Measurements from ENCODE around the gene THOC6. TPM values are rescaled to one million over a fixed set of nuclear protein-coding genes. Genes with fewer than 3 reads are reported as not detected.
"Not testable (repeated sequence)": the region's sequence is repeated elsewhere in the genome, so short reads cannot be mapped to it uniquely, and the experiment has no call there.

THOC6 gene
- total RNA-seq, 1 experiment from 2014 or later = 118 TPM

DNA sequence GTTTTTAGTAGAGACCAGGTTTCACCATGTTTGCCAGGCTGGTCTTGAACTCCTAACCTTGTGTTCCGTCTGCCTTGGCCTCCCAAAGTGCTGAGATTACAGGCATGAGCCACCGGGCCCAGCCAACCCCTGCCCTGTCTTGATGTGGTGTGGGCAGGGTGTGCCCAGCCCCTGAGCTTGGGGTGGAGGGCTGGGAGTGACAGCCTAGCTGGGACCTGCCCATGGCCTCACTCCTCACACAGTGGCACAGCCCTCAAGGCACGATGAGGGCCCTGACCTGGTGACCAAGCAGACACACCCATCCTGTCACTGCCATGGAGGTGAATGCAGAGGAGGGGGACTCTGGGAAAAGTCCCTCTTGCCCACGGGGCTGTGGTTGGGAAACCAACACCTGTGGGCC lies 44.7 kb downstream of the THOC6 start:
- H3K36me3 ChIP-seq = no peaks in the 10 kb centered on the region
- no peak overlapping the region for H3K4me3 ChIP-seq
- no peak for DNase-seq
- no peaks in the 10 kb centered on the region for H3K27me3 ChIP-seq
- no peaks in the 10 kb centered on the region for H3K9me3 ChIP-seq

DNA sequence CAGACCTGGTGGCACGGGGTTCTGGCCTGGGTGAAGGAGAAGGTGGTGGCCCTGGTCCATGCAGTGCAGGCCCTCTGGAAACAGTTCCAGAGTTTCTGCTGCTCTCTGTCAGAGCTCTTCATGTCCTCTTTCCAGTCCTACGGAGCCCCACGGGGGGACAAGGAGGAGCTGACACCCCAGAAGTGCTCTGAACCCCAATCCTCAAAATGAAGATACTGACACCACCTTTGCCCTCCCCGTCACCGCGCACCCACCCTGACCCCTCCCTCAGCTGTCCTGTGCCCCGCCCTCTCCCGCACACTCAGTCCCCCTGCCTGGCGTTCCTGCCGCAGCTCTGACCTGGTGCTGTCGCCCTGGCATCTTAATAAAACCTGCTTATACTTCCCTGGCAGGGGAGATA lies 45.3 kb downstream of the THOC6 start:
- not testable (repeated sequence) for H3K4me3 ChIP-seq, H3K36me3 ChIP-seq, H3K9me3 ChIP-seq, DNase-seq, H3K27me3 ChIP-seq

DNA sequence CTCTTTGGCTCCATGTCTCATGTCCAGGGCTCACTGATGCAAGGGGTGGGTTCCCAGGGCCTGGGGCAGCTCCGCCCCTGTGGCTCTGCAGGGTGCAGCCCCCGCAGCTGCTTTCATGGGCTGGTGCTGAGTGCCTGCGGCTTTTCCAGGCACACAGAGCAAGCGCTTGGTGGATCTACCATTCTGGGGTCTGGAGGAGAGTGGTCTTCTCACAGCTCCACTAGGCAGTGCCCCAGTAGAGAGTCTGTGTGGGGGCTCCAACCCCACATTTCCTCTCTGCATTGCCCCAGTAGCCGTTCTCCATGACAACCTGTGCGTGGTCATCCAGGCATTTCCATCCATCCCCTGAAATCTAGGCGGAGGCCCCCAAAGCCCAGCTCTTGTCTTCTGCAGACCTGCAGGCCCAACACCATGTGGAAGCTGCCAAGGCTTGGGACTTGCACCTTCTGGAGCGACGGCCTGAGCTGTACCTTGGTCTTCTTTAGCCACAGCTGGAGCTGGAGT lies 46.8 kb downstream of the THOC6 start:
- H3K27me3 ChIP-seq = peaks cover 4% of the 10 kb centered on the region; the same call in 1 of the 2 replicates
- H3K36me3 ChIP-seq = no peaks in the 10 kb centered on the region
- H3K9me3 ChIP-seq = no peaks in the 10 kb centered on the region
- no peak for DNase-seq
- H3K4me3 ChIP-seq = no peak overlapping the region

DNA sequence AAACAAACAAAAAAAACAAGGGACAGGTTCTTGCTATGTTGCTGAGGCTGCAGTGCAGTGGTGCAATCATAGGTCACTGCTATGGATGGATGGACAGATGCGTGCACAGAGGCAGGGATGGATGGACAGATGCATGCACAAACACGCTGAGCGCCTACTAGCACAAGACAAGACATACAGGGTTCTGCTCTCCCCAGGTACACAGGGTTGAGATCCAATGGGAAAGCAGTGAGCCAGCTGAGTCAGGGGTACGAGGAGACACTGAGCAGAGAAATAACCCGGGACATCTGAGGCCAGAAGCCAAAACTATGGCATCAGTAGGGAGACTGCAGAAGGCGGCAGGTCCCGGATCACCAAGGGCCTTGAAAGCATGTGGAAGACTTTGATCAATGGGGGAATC lies 47.8 kb downstream of the THOC6 start:
- Histone ChIP-seq H3K4me3 (no peak overlapping the region), H3K27me3 (peaks cover 6% of the 10 kb centered on the region), H3K9me3 (no peaks in the 10 kb centered on the region), H3K36me3 (no peaks in the 10 kb centered on the region)
- DNase-seq = no peak

DNA sequence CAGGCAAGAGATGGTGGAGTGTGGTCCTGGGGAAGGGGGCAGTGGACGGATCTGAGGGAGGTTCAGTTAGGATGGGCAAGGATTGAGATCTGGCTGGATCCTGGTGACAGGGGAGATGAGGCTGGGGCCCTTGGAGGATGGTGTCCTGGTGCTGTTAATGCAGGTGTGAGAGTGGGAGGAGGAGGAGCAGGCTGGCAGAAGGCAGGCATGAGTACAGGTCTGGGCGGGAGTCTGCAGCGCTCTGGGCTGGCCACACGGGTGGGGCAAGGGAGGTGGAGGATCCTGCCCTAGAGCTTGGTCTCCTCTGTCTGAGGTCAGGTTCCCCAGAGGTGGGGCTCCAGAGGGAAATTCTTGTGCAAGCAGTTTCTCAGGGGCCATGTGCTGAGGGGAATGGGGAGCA lies 48.3 kb downstream of the THOC6 start:
- not testable (repeated sequence) for H3K9me3 ChIP-seq, H3K4me3 ChIP-seq, H3K36me3 ChIP-seq, DNase-seq
- H3K27me3 ChIP-seq = peaks cover 10% of the 10 kb centered on the region

DNA sequence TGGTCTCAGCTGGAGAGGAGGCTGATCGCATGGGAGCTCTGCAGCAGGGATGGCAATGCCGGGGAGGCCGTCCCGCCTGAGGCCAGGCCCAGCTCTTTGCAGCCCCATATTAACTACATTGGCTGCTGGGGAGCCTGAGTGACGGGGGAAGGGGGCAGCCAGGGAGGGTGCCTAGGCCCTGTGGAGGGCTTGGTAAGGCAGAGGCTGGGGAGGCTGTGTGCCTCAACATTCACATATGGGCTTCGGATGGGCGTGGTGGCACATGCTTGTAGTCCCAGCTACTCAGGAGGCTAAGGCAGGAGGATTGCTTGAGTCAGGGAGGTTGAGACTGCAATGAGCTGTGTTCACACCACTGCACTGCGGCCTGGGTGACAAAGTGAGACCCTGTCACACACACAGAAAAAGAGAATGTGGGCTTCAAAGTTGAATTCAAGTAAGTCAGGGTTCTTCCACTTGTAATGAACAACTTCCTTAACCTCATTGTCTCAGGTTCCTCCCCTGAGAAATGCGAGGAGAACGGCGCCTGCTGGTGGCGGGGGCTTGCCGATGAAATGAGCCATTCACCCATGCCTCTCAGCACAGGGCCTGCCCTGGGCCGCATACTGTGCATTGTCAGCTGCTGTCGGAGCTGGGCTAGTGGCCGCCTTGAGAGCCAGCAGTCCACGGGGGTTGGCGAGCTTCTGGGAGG lies 48.9 kb downstream of the THOC6 start:
- H3K9me3 ChIP-seq, DNase-seq, H3K4me3 ChIP-seq, H3K36me3 ChIP-seq: not testable (repeated sequence)
- H3K27me3 ChIP-seq = peaks cover 13% of the 10 kb centered on the region

DNA sequence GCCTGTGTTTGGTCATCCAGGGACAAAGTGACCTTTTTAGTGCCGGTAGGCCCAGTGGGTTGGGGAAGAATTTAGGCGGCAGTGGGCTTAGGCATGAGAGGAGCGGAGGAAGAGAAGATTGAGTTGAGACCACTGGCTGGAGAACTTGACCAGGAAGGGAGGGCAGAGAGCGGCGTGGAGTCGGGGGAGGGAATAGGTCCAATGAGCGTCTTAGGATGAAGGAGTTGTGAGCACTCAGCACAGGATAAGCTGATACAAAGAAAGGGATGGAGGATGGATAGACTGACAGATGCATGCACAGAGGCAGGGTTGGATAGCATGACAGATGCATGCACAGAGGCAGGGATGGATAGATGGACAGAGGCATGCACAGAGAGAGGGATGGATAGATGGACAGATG lies 49.6 kb downstream of the THOC6 start:
- H3K4me3 ChIP-seq = no peak overlapping the region
- peaks cover 15% of the 10 kb centered on the region for H3K27me3 ChIP-seq
- no peaks in the 10 kb centered on the region for H3K9me3 ChIP-seq
- DNase-seq = no peak
- H3K36me3 ChIP-seq = no peaks in the 10 kb centered on the region

DNA sequence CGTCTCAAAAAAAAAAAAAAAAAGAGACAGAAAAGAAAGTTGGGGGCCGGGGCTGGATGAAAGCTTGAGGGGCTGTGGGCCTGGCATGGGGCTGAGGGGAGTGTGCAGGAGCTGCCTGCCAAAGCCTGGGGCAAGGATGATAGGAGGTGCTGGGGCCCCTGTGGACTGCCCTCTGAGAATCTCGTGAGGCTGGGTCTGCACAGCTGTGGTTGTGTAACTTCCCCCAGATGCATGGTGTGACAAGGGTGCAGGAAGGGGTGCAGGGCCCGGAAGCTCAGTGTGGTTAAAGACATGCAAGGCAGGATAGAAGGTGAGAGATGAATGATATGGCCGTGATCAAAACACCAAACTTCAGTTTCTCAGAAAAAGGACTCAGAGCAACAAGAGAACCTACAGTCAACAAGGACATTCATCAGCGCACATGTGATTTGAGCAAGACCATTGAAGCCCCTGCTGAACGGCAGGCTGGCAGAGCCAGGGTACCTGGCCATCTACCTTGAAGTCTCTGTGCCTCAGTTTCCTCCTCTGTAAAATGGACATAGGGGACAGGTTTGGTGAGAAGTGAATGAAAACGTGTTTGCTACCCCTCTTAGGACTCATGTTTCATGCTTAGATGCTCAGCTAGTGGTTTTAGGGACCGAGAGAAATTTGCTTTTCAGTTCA lies 51.2 kb downstream of the THOC6 start:
- Histone ChIP-seq H3K4me3 (no peak overlapping the region), H3K27me3 (peaks cover 26% of the 10 kb centered on the region), H3K9me3 (no peaks in the 10 kb centered on the region), H3K36me3 (no peaks in the 10 kb centered on the region)
- no peak for DNase-seq

DNA sequence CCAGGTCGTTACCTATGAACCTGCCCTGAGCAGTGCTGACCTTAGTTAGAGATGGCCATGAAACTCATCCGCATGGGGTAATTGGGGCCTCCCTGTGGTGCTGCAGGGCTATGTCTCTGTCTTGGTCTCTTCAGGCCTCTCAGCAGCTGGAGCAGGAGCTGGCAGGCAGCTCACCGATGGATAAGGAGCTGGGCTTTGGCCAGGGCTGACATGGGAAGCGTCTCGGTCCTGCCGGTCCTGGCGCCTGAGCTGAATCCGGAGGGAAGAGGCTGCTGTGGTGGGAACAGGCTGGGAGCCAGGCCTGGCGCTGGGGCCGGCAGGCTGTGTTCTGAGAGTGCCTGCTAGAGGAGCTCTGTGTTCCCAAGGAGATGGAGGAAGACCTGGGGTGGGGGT lies 51.7 kb downstream of the THOC6 start:
- no peaks in the 10 kb centered on the region for H3K36me3 ChIP-seq
- H3K4me3 ChIP-seq = no peak overlapping the region
- H3K27me3 ChIP-seq = peaks cover 30% of the 10 kb centered on the region
- no peaks in the 10 kb centered on the region for H3K9me3 ChIP-seq
- no peak for DNase-seq

DNA sequence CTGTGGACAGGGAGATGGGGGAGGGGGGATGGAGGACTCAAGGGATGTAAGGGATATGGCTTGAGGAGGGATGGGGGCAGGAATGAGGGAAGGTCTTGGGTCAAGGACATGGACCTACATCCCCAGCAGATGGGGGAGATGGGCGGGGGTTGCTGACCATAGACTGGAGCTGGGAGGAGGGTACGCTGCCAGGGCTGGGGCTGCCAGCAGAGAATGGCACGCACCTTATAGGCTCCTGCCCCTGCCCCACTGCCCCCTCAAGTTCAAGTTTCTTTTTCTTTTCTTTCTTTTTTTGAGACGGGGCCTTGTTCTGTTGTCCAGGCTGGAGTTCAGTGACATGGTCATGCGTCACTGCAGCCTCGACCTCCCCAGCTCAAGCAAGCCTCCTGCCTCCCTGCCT lies 52.1 kb downstream of the THOC6 start:
- H3K4me3 ChIP-seq, DNase-seq, H3K9me3 ChIP-seq, H3K36me3 ChIP-seq: not testable (repeated sequence)
- H3K27me3 ChIP-seq = peaks cover 33% of the 10 kb centered on the region

DNA sequence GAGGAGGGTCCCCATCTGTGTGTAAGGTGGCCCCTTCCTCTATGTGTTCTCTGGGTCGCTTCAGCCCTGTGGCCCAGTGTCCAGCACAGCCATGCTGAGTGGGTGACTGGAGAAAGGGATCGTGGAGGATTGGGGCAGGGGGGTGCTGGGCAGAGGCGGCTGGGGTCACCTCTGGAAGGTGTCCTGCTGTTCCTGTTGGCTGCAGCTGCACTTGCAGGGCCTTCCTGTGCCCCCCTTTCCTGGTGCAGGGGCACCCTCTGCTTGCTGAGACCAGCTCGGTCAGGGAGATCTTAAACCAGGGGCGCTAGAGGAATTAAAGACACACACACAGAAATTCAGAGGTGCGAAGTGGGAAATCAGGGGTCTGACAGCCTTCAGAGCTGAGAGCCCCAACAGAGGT lies 52.7 kb downstream of the THOC6 start:
- DNase-seq = no peak
- H3K4me3 ChIP-seq = no peak overlapping the region
- H3K9me3 ChIP-seq = no peaks in the 10 kb centered on the region
- H3K36me3 ChIP-seq = no peaks in the 10 kb centered on the region
- peaks cover 33% of the 10 kb centered on the region for H3K27me3 ChIP-seq

Other genes starting within 250 kb of the THOC6 start
- gene ELOB, start 246.8 kb upstream of the THOC6 start, total RNA-seq (2014; rRNA removed; shearing (Covaris generic); ENCODE audit: low replicate concordance) = 309 and 3,594 TPM in 2 replicates
- not detected in 2 replicates for gene PRSS33, start 236.5 kb upstream of the THOC6 start, total RNA-seq (2014; rRNA removed; shearing (Covaris generic); ENCODE audit: low replicate concordance)
- gene PRSS41, start 225.6 kb upstream of the THOC6 start, total RNA-seq (2014; rRNA removed; shearing (Covaris generic); ENCODE audit: low replicate concordance) = not detected in 2 replicates
- 5.8 and 11.9 TPM in 2 replicates for gene PRSS21, start 206.8 kb upstream of the THOC6 start, total RNA-seq (2014; rRNA removed; shearing (Covaris generic); ENCODE audit: low replicate concordance)
- gene ZG16B, start 193.7 kb upstream of the THOC6 start, total RNA-seq (2014; rRNA removed; shearing (Covaris generic); ENCODE audit: low replicate concordance) = 2.7 TPM in 1 of 2 replicates, not detected in the other
- not detected in 2 replicates for gene PRSS22, start 165.9 kb upstream of the THOC6 start, total RNA-seq (2014; rRNA removed; shearing (Covaris generic); ENCODE audit: low replicate concordance)
- gene FLYWCH2, start 140.8 kb upstream of the THOC6 start, total RNA-seq (2014; rRNA removed; shearing (Covaris generic); ENCODE audit: low replicate concordance) = 176 and 179 TPM in 2 replicates
- 112 and 126 TPM in 2 replicates for gene FLYWCH1, start 112.1 kb upstream of the THOC6 start, total RNA-seq (2014; rRNA removed; shearing (Covaris generic); ENCODE audit: low replicate concordance)
- 0.26 and 1.0 TPM in 2 replicates for gene KREMEN2, start 59.8 kb upstream of the THOC6 start, total RNA-seq (2014; rRNA removed; shearing (Covaris generic); ENCODE audit: low replicate concordance)
- 23.5 and 38.1 TPM in 2 replicates for gene PAQR4, start 54.7 kb upstream of the THOC6 start, total RNA-seq (2014; rRNA removed; shearing (Covaris generic); ENCODE audit: low replicate concordance)
- gene PKMYT1, start 43.6 kb upstream of the THOC6 start, total RNA-seq (2014; rRNA removed; shearing (Covaris generic); ENCODE audit: low replicate concordance) = 12.0 and 30.3 TPM in 2 replicates
- not detected in 2 replicates for gene CLDN9, start 11.1 kb upstream of the THOC6 start, total RNA-seq (2014; rRNA removed; shearing (Covaris generic); ENCODE audit: low replicate concordance)
- not detected in 2 replicates for gene CLDN6, start 5.9 kb upstream of the THOC6 start, total RNA-seq (2014; rRNA removed; shearing (Covaris generic); ENCODE audit: low replicate concordance)
- 541 and 602 TPM in 2 replicates for gene TNFRSF12A, start 3.7 kb upstream of the THOC6 start, total RNA-seq (2014; rRNA removed; shearing (Covaris generic); ENCODE audit: low replicate concordance)
- gene HCFC1R1, start 93 bp upstream of the THOC6 start, total RNA-seq (2014; rRNA removed; shearing (Covaris generic); ENCODE audit: low replicate concordance) = 2.9 and 60.7 TPM in 2 replicates
- gene BICDL2, start 12.9 kb downstream of the THOC6 start, total RNA-seq (2014; rRNA removed; shearing (Covaris generic); ENCODE audit: low replicate concordance) = not detected in 2 replicates
- not detected in 2 replicates for gene MMP25, start 22.5 kb downstream of the THOC6 start, total RNA-seq (2014; rRNA removed; shearing (Covaris generic); ENCODE audit: low replicate concordance)
- 4.4 and 11.5 TPM in 2 replicates for gene IL32, start 41.6 kb downstream of the THOC6 start, total RNA-seq (2014; rRNA removed; shearing (Covaris generic); ENCODE audit: low replicate concordance)
- gene ZSCAN10, start 75.3 kb downstream of the THOC6 start, total RNA-seq (2014; rRNA removed; shearing (Covaris generic); ENCODE audit: low replicate concordance) = not detected in 2 replicates
- gene ZNF205, start 88.6 kb downstream of the THOC6 start, total RNA-seq (2014; rRNA removed; shearing (Covaris generic); ENCODE audit: low replicate concordance) = 15.5 and 22.6 TPM in 2 replicates
- 2.8 and 11.9 TPM in 2 replicates for gene ZNF213, start 111.0 kb downstream of the THOC6 start, total RNA-seq (2014; rRNA removed; shearing (Covaris generic); ENCODE audit: low replicate concordance)
- gene OR1F1, start 164.2 kb downstream of the THOC6 start, total RNA-seq (2014; rRNA removed; shearing (Covaris generic); ENCODE audit: low replicate concordance) = not detected in 2 replicates
- gene ZNF200, start 211.1 kb downstream of the THOC6 start, total RNA-seq (2014; rRNA removed; shearing (Covaris generic); ENCODE audit: low replicate concordance) = 3.4 and 5.8 TPM in 2 replicates
- 0.07 TPM in 1 of 2 replicates, not detected in the other for gene MEFV, start 232.6 kb downstream of the THOC6 start, total RNA-seq (2014; rRNA removed; shearing (Covaris generic); ENCODE audit: low replicate concordance)